Thyroid gland (tissue), 4 donors: Measurements from ENCODE around the gene NDUFB6. TPM values are rescaled to one million over a fixed set of nuclear protein-coding genes. Genes with fewer than 3 reads are reported as not detected.

Experiments
- DNase-seq, 2 donors: peaks; one replicate each; pipeline ENCODE4 v3.0.0-alpha.2; 2019
- H3K27ac ChIP-seq, 3 donors: fragments of 200-600 bp; sonication (generic); 1 replicate in 2 of 3; 2 replicates in 1 of 3; pipeline ENCODE4 v1.5.1; 2016 to 2019; ENCODE audit warnings: mild to moderate bottlenecking in 1 of 3, moderate library complexity in 1 of 3
- H3K27me3 ChIP-seq: fragments of 200-600 bp; sonication (generic); one replicate; pipeline ENCODE4 v1.5.1; 2019
- H3K36me3 ChIP-seq, 2 donors: fragments of 200-600 bp; sonication (generic); one replicate each; pipeline ENCODE4 v1.5.1; 2016 to 2019
- H3K4me1 ChIP-seq, 2 donors: fragments of 200-600 bp; sonication (generic); one replicate each; pipeline ENCODE4 v1.5.1; 2017 to 2019
- H3K4me3 ChIP-seq, 3 donors: fragments of 200-600 bp; sonication (generic); replicated peaks in 1 of 3; 1 replicate in 2 of 3; 2 replicates in 1 of 3; pipeline ENCODE4 v1.5.1; 2016; ENCODE audit warnings: mild to moderate bottlenecking in 1 of 3
- H3K9me3 ChIP-seq: fragments of 200-600 bp; sonication (generic); one replicate; pipeline ENCODE4 v1.5.1; 2017
- POLR2A ChIP-seq, 2 donors: fragments of 450-650 bp; IDR thresholded peaks; one replicate each; pipeline ENCODE4 v1.6.1; 2017; ENCODE audit warnings: antibody characterized with exemption in 2 of 2, mild to moderate bottlenecking in 2 of 2, moderate library complexity in 1 of 2
- WGBS, 2 donors: methylation state at CpG; one replicate each; pipeline ENCODE4 v1.1.5; 2017; 5-methylcytosine and 5-hydroxymethylcytosine counted together
- intact Hi-C: fragments of 100-400 bp; cut with DNase I; formaldehyde crosslinking; loops from one replicate; pipeline ENCODE4 v1.15.1; 2023
- total RNA-seq, 4 donors: library from RNA; depleted of rRNA; stranded (reverse); fragments of >200 nt; gene quantifications; one replicate each; pipeline ENCODE4 v1.2.3, GENCODE V29; 2016
- TF ChIP-seq, protein P1 (sequence below), 6 experiments: fragments of 200-600 bp in 3 of 6; fragments of 450-650 bp in 3 of 6; sonication (generic) in 3 of 6; IDR thresholded peaks; one replicate each; pipeline ENCODE4 v1.5.1; 2016 to 2019; ENCODE audit warnings: antibody characterized with exemption in 6 of 6, mild to moderate bottlenecking in 2 of 6, inconsistent platforms in 1 of 6, moderate library complexity in 1 of 6

The NDUFB6 gene
- total RNA-seq, 4 donors from 2014 or later = 19.1 to 78.2 (median 57.9) TPM

DNA sequence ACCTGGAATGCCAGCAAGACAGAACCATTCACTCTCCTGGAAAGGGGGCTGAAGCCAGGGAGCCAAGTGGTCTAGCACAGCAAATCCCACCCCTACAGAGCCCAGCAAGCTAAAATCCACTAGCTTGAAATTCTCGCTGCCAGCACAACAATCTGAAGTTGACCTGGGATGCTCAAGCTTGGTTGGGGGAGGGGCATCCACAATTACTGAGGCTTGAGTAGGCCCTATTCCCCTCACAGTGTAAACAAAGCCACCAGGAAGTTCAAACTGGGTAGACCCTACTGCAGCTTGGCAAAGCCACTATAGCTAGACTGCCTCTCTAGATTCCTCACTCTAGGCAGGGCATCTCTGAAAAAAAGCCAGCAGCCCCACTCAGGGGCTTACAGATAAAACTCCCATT is 64.2 kb downstream of the NDUFB6 start:
- H3K9me3 ChIP-seq = no peaks in the 10 kb centered on the region
- DNase-seq = no peak
- H3K27me3 ChIP-seq = no peaks in the 10 kb centered on the region
- 88 to 100% methylated on average over 1 of the region's 1 CpG for WGBS, 2 donors
- H3K27ac ChIP-seq = no peak overlapping the region
- intact Hi-C loops = no loop called here
- H3K4me3 ChIP-seq = no peak overlapping the region
- peaks cover 0 to 6% of the 10 kb centered on the region in 2 donors for H3K4me1 ChIP-seq
- H3K36me3 ChIP-seq = no peaks in the 10 kb centered on the region
- TF ChIP-seq, protein P1, sequence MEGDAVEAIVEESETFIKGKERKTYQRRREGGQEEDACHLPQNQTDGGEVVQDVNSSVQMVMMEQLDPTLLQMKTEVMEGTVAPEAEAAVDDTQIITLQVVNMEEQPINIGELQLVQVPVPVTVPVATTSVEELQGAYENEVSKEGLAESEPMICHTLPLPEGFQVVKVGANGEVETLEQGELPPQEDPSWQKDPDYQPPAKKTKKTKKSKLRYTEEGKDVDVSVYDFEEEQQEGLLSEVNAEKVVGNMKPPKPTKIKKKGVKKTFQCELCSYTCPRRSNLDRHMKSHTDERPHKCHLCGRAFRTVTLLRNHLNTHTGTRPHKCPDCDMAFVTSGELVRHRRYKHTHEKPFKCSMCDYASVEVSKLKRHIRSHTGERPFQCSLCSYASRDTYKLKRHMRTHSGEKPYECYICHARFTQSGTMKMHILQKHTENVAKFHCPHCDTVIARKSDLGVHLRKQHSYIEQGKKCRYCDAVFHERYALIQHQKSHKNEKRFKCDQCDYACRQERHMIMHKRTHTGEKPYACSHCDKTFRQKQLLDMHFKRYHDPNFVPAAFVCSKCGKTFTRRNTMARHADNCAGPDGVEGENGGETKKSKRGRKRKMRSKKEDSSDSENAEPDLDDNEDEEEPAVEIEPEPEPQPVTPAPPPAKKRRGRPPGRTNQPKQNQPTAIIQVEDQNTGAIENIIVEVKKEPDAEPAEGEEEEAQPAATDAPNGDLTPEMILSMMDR (IDR thresholded peaks at IDR 0.05) = no peak
- TF ChIP-seq POLR2A (IDR thresholded peaks at IDR 0.05) = no peak

DNA sequence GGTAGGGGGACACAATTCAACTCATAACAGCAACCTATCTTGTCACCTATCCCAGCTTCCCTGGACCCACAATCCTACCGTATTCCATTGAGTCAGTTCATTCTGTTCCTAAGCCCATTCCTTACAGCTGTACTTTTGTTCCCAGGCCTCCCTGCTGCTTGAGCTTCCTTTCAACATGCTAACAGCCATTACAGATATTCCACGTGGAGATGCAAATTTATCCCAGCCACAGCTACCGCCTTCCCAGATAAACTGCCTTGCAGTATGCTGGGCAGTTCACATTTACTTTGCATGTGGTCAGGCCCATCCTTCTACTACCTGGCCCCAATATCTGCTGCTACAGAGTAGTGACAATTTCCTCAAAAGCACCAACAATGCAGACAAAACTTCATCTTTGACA is 70.0 kb downstream of the NDUFB6 start:
- DNase-seq = no peak
- no peaks in the 10 kb centered on the region for H3K9me3 ChIP-seq
- no peaks in the 10 kb centered on the region for H3K4me1 ChIP-seq
- no peaks in the 10 kb centered on the region for H3K27me3 ChIP-seq
- H3K27ac ChIP-seq = no peak overlapping the region
- intact Hi-C loops = no loop called here
- no peak overlapping the region for H3K4me3 ChIP-seq
- no peak for TF ChIP-seq POLR2A (IDR thresholded peaks at IDR 0.05)
- TF ChIP-seq, protein P1 (IDR thresholded peaks at IDR 0.05) = no peak
- peaks cover 0 to 3% of the 10 kb centered on the region in 2 donors for H3K36me3 ChIP-seq
- WGBS, 2 donors = 89 to 92% methylated on average over 3 of the region's 3 CpGs

Other genes starting within 250 kb of the NDUFB6 start
- gene ACO1, start 188.5 kb downstream of the NDUFB6 start, total RNA-seq = 10 to 100 TPM; 44.6 to 57.6 (median 45.3) TPM
- gene RIGI, start 47.0 kb downstream of the NDUFB6 start, total RNA-seq = 10 to 100 TPM in 3 of 4 donors, 1 to 10 TPM in 1; 7.9 to 10.3 (median 10.2) TPM
- gene SMIM27, start 20.8 kb downstream of the NDUFB6 start, total RNA-seq = 10 to 100 TPM in 2 of 4 donors, 1 to 10 TPM in 2; 1.3 to 23.9 (median 9.9) TPM
- gene TOPORS, start 20.6 kb downstream of the NDUFB6 start, total RNA-seq = 10 to 100 TPM; 23.7 to 31.8 (median 28.8) TPM
- under 1 TPM in 2 of 4 donors, not detected in 2; 0.11 to 0.13 TPM for gene TAF1L, start 62.5 kb upstream of the NDUFB6 start, total RNA-seq
- not detected for gene TMEM215, start 210.4 kb upstream of the NDUFB6 start, total RNA-seq